Suprapubic skin (tissue), 4 donors: ENCODE data around the gene HIBADH. TPM values are rescaled to one million over a fixed set of nuclear protein-coding genes. Genes with fewer than 3 reads are reported as not detected.

Source experiments
- total RNA-seq, 4 donors: library from RNA; depleted of rRNA; stranded (reverse); fragments of >200 nt; gene quantifications; one replicate each; pipeline ENCODE4 v1.1.0, GENCODE V29; 2016

Gene HIBADH
- total RNA-seq, 4 donors from 2014 or later = 27.9 to 35.2 (median 30.2) TPM

Other genes with a start within 250 kb of the HIBADH start
- gene TAX1BP1, start 77.3 kb upstream of the HIBADH start, total RNA-seq = 10 to 100 TPM; 67.5 to 98.3 (median 84.5) TPM